Measurements from ENCODE around the gene MN1. TPM values are rescaled to one million over a fixed set of nuclear protein-coding genes. Genes with fewer than 3 reads are reported as not detected.

MN1 gene
- total and polyA plus RNA-seq, 2 of the 8 experiments (the other 6 are each of a cell fraction or from before 2014, with no cell fraction given), result 3.1 to 4.9 TPM

DNA sequence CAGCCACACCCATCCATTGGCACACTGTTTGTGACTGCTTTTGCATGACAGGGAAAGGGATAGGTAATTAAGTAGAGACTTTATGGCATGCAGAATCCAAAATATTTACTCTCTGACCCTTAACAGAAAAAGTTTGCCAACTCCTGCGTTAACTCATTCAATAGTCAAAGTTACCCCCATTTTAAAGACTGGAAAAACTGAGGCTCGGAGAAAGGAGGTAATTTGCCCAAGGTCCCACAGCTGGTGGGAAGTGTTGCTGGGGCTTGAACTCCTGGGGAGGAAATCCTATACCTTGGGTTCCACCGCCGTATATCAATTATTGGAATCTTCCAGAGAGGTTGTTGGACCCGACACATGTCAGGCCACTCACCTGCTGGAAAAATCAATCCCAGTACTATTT is 29.9 kb downstream of the MN1 start:
- no peaks in the 10 kb centered on the region for H3K9me3 ChIP-seq (ENCODE audit: insufficient read depth in 2 of 2, low read depth in 1 of 2, low read length in 1 of 2)
- no peak overlapping the region for H2BK120ac ChIP-seq (replicated peaks; ENCODE audit: low read depth, low read length)
- H3K4me1 ChIP-seq (replicated peaks in 1 of 4; ENCODE audit: control insufficient read depth in 3 of 4, insufficient read depth in 4 of 4, low read length in 3 of 4), result peaks cover 3 to 19% (median 10%) of the 10 kb centered on the region in 4 experiments
- no peaks in the 10 kb centered on the region for H3K79me1 ChIP-seq (ENCODE audit: low read depth, low read length)
- H3K79me2 ChIP-seq (ENCODE audit: control insufficient read depth in 1 of 2, insufficient read depth in 2 of 2, low read length in 2 of 2), result no peaks in the 10 kb centered on the region; a peak in 1 of 4 replicates
- H2BK12ac ChIP-seq (ENCODE audit: low read depth, low read length), result no peak overlapping the region
- no peak overlapping the region for H3K4me2 ChIP-seq (ENCODE audit: insufficient read depth in 1 of 2, low read depth in 2 of 2, low read length in 2 of 2)
- no peak overlapping the region for H3K27ac ChIP-seq (ENCODE audit: low read depth, low read length)
- no peak overlapping the region for H4K5ac ChIP-seq (ENCODE audit: insufficient read length, low read depth, low read length)
- no peak overlapping the region for H2AFZ ChIP-seq (ENCODE audit: low read length)
- H3K27me3 ChIP-seq (replicated peaks in 1 of 4; ENCODE audit: control insufficient read depth in 3 of 4, extremely low read depth in 1 of 4, insufficient read depth in 3 of 4, low read length in 3 of 4), result no peaks in the 10 kb centered on the region
- H3K4me3 ChIP-seq (ENCODE audit: extremely low read depth in 1 of 4, insufficient read depth in 2 of 4, low read depth in 3 of 4, low read length in 4 of 4), result no peak overlapping the region
- ChIA-PET POLR2A (ENCODE audit: partially characterized antibody) (no interaction called here), CTCF (ENCODE audit: partially characterized antibody) (interaction anchor here (0.6 to 1.0 kb wide), 2 partner anchors 14 to 110 kb away, joined by 3 read pairs; no protein-coding TSS in a partner anchor)
- FAIRE-seq, result no peak
- H4K20me1 ChIP-seq (replicated peaks in 1 of 2; ENCODE audit: control insufficient read depth in 1 of 2, insufficient read depth in 2 of 2, low read length in 2 of 2), result no peaks in the 10 kb centered on the region
- H3K36me3 ChIP-seq (ENCODE audit: control insufficient read depth in 2 of 4, insufficient read depth in 4 of 4, low read length in 3 of 4), result no peaks in the 10 kb centered on the region
- H3K23ac ChIP-seq (ENCODE audit: insufficient read length), result no peak overlapping the region
- H3K23me2 ChIP-seq (ENCODE audit: low read depth, low read length), result no peaks in the 10 kb centered on the region; the same call in 1 of the 2 replicates
- no peak for DNase-seq (ENCODE audit: low read depth in 1 of 2, low spot score in 2 of 2)
- H3K18ac ChIP-seq (ENCODE audit: extremely low read depth, low read length), result no peak overlapping the region
- H4K8ac ChIP-seq (ENCODE audit: extremely low read depth, insufficient read depth, low read length), result no peak overlapping the region
- H3K4ac ChIP-seq (replicated peaks; ENCODE audit: insufficient read length, low read depth, low read length), result no peak overlapping the region
- WGBS, 2 experiments (ENCODE audit: extremely low coverage in 1 of 2, insufficient coverage in 1 of 2, insufficient read length in 1 of 2, insufficient replicate concordance in 2 of 2, low coverage in 1 of 2, low lambda C conversion rate in 2 of 2, missing lambda C conversion rate in 1 of 2), result 97% methylated on average over 5 of the region's 5 CpGs; no CpG with 5 or more reads in 1 of the 2 experiments
- H3K9ac ChIP-seq (replicated peaks in 1 of 4; ENCODE audit: extremely low read depth in 1 of 4, low read depth in 3 of 4, low read length in 3 of 4), result no peak overlapping the region
- no peak overlapping the region for H3K56ac ChIP-seq (replicated peaks; ENCODE audit: insufficient read length, low read depth, low read length)
- no peak overlapping the region for H2BK20ac ChIP-seq (ENCODE audit: low read length)
- H2AK5ac ChIP-seq (ENCODE audit: low read depth, low read length), result no peak overlapping the region
- no peak overlapping the region for H2BK15ac ChIP-seq (ENCODE audit: low read length)
- H2BK5ac ChIP-seq (ENCODE audit: low read depth, low read length), result no peak overlapping the region
- H3K14ac ChIP-seq (ENCODE audit: insufficient read length), result no peak overlapping the region
- H4K91ac ChIP-seq (replicated peaks; ENCODE audit: insufficient read length, low read length), result no peak overlapping the region
- peak; percentile 78 for TF ChIP-seq KDM1A (IDR thresholded peaks at IDR 0.05; ENCODE audit: borderline replicate concordance, low read length)
- no peak for TF ChIP-seq SIRT6 (IDR thresholded peaks at IDR 0.05; ENCODE audit: low read length)
- no peak for TF ChIP-seq RBBP5 (IDR thresholded peaks at IDR 0.05; ENCODE audit: borderline replicate concordance, low read depth, low read length)
- no peak for TF ChIP-seq EP300 (IDR thresholded peaks at IDR 0.05; ENCODE audit: borderline replicate concordance in 1 of 2, low read depth in 2 of 2, low read length in 2 of 2)
- no peak for TF ChIP-seq KDM5A (IDR thresholded peaks at IDR 0.05; ENCODE audit: low read length)
- no peak for TF ChIP-seq CTCF (IDR thresholded peaks at IDR 0.05; ENCODE audit: control extremely low read depth in 1 of 3, insufficient read depth in 1 of 3, low read depth in 1 of 3, low read length in 3 of 3)
- no peak for TF ChIP-seq RAD21 (IDR thresholded peaks at IDR 0.05 in 1 of 2, conservative IDR thresholded peaks at IDR 0.05 in 1 of 2; ENCODE audit: low read depth in 2 of 2, low read length in 2 of 2)
- TF ChIP-seq ASH2L (IDR thresholded peaks at IDR 0.05; ENCODE audit: low read length), result no peak
- TF ChIP-seq BRCA1 (IDR thresholded peaks at IDR 0.05; ENCODE audit: low read depth, low read length), result no peak
- peak in 1 of 2 experiments; percentile 79; a peak in 1 of 4 replicates for TF ChIP-seq HDAC2 (IDR thresholded peaks at IDR 0.05; ENCODE audit: borderline replicate concordance in 1 of 2, low read depth in 2 of 2, low read length in 2 of 2)
